Activated T-helper 2 cell treated with anti-CD3 and anti-CD28 coated beads, Interferon-gamma antibody, Interleukin-2, Interleukin-4, amounts not matched to agents 10 μg/mL and 5 μg/mL and 100 μg/mL, durations not matched to agents 14 hours and 24 hours and 36 hours (primary cell): ENCODE measurements around the gene DAB2IP. TPM values are rescaled to one million over a fixed set of nuclear protein-coding genes. Genes with fewer than 3 reads are reported as not detected.
"Not testable (repeated sequence)": the region's sequence is repeated elsewhere in the genome, so short reads cannot be mapped to it uniquely, and the experiment has no call there.

Experiments
- DNase-seq: peaks from one replicate; pipeline ENCODE4 v3.0.0; 2021; ENCODE audit warnings: low spot score
- H3K27ac Mint-ChIP-seq: one replicate; pipeline ENCODE4 v1.8.0; 2021; ENCODE audit warnings: mixed read lengths
- H3K27me3 Mint-ChIP-seq: one replicate; pipeline ENCODE4 v1.8.0; 2021; ENCODE audit warnings: low read depth, mixed read lengths
- H3K36me3 Mint-ChIP-seq: one replicate; pipeline ENCODE4 v1.8.0; 2021; ENCODE audit warnings: low read depth, mixed read lengths
- H3K4me1 Mint-ChIP-seq: one replicate; pipeline ENCODE4 v1.8.0; 2021; ENCODE audit warnings: low read depth, mixed read lengths
- H3K4me3 Mint-ChIP-seq: one replicate; pipeline ENCODE4 v1.8.0; 2021; ENCODE audit warnings: low read depth, mild to moderate bottlenecking, moderate library complexity, mixed read lengths
- H3K9me3 Mint-ChIP-seq: one replicate; pipeline ENCODE4 v1.8.0; 2021; ENCODE audit warnings: mixed read lengths
- intact Hi-C: fragments of 100-400 bp; cut with micrococcal nuclease; formaldehyde crosslinking; loops from one replicate; pipeline ENCODE4 v1.15.1; 2023
- total RNA-seq: library from RNA; stranded (reverse); gene quantifications from 2 replicates; pipeline ENCODE4 v1.2.3, GENCODE V29; 2022

The DAB2IP gene
- total RNA-seq, 1 donor from 2014 or later = not detected

DNA sequence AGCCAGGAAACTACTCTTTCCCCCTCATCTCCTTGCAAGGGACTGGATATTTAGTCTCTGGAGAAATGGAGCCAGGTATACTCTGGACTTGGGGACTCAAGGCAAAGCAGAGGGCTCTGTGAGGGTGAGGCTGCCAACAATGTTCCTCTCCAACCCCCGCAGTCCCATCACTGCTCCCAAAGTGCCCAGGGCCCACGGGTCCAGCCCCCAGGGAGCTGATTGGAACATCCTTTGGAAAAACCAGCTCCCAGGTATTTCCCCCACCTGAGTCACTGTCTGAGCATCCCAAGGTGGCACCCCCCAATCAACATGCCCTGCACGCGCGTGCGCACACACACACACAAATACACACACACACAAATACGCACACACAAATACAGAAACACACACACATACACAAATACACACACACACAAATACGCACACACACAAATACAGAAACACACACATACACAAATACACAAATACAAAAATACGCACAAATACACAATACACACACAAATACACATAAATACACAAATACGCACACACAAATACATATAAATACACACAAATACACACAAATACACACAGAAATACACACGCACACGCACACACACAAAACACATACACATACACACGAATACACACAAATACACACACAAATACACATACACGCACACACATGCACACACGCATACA lies 137.4 kb downstream of the DAB2IP start:
- H3K27me3 Mint-ChIP-seq = no peaks in the 10 kb centered on the region
- H3K27ac Mint-ChIP-seq = no peak overlapping the region
- H3K4me3 Mint-ChIP-seq = no peak overlapping the region
- no peaks in the 10 kb centered on the region for H3K9me3 Mint-ChIP-seq
- intact Hi-C loops = no loop called here
- no peak for DNase-seq
- H3K4me1 Mint-ChIP-seq = peaks cover 4% of the 10 kb centered on the region
- H3K36me3 Mint-ChIP-seq = no peaks in the 10 kb centered on the region

- Mint-ChIP-seq H3K36me3 (no peaks in the 10 kb centered on the region), H3K9me3 (no peaks in the 10 kb centered on the region), H3K4me3 (no peak overlapping the region), H3K4me1 (no peaks in the 10 kb centered on the region), H3K27me3 (no peaks in the 10 kb centered on the region), H3K27ac (no peak overlapping the region)
- intact Hi-C loops = no loop called here
- no peak for DNase-seq
These were observed 139.4 kb downstream of the DAB2IP start for GRCh38 chr9:121790841-121791240.

- H3K4me1 Mint-ChIP-seq, H3K9me3 Mint-ChIP-seq, H3K4me3 Mint-ChIP-seq, H3K27ac Mint-ChIP-seq, intact Hi-C loops, H3K36me3 Mint-ChIP-seq, DNase-seq, H3K27me3 Mint-ChIP-seq: not testable (repeated sequence)
These were observed 141.0 kb downstream of the DAB2IP start for GRCh38 chr9:121792476-121792875.

- H3K9me3 Mint-ChIP-seq, intact Hi-C loops, H3K4me1 Mint-ChIP-seq, H3K36me3 Mint-ChIP-seq, H3K27ac Mint-ChIP-seq, H3K27me3 Mint-ChIP-seq, H3K4me3 Mint-ChIP-seq, DNase-seq: not testable (repeated sequence)
These were observed 142.9 kb downstream of the DAB2IP start for GRCh38 chr9:121794334-121794733.

DNA sequence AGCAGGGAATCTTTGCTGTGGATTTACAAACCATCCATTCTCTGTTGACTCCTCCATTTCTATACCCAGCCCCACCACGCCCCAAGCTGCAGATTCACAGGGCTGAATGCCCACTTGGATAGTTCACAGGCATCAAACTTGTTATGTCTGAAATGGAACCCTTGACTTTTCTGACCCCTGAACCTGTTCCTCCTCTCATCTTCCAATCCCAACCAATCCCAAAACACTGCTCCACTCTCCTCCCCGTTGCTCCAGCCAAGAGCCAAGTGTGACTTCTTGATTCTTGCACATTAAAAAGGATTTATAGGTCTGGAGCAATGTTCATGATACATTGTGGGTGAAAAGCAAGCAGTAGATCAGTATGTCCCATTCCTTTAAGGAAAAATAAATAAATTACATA lies 145.6 kb downstream of the DAB2IP start:
- peaks cover 1% of the 10 kb centered on the region for H3K27me3 Mint-ChIP-seq
- H3K27ac Mint-ChIP-seq = no peak overlapping the region
- no peaks in the 10 kb centered on the region for H3K9me3 Mint-ChIP-seq
- no peaks in the 10 kb centered on the region for H3K4me1 Mint-ChIP-seq
- no peak for DNase-seq
- H3K4me3 Mint-ChIP-seq = no peak overlapping the region
- no peaks in the 10 kb centered on the region for H3K36me3 Mint-ChIP-seq
- intact Hi-C loops = no loop called here

GRCh38 chr9:121798941-121799340 lies 147.5 kb downstream of the DAB2IP start:
- peaks cover 4% of the 10 kb centered on the region for H3K27me3 Mint-ChIP-seq
- intact Hi-C loops = no loop called here
- no peak for DNase-seq
- no peak overlapping the region for H3K27ac Mint-ChIP-seq
- no peak overlapping the region for H3K4me3 Mint-ChIP-seq
- H3K9me3 Mint-ChIP-seq = no peaks in the 10 kb centered on the region
- H3K4me1 Mint-ChIP-seq = no peaks in the 10 kb centered on the region
- H3K36me3 Mint-ChIP-seq = no peaks in the 10 kb centered on the region

- DNase-seq = no peak
- H3K9me3 Mint-ChIP-seq = peaks cover 6% of the 10 kb centered on the region
- peaks cover 4% of the 10 kb centered on the region for H3K27me3 Mint-ChIP-seq
- H3K4me1 Mint-ChIP-seq = no peaks in the 10 kb centered on the region
- no peak overlapping the region for H3K27ac Mint-ChIP-seq
- intact Hi-C loops = no loop called here
- no peak overlapping the region for H3K4me3 Mint-ChIP-seq
- no peaks in the 10 kb centered on the region for H3K36me3 Mint-ChIP-seq
These were observed 148.9 kb downstream of the DAB2IP start for GRCh38 chr9:121800376-121800775.

- H3K9me3 Mint-ChIP-seq = peaks cover 6% of the 10 kb centered on the region
- no peak for DNase-seq
- H3K36me3 Mint-ChIP-seq = no peaks in the 10 kb centered on the region
- no peaks in the 10 kb centered on the region for H3K4me1 Mint-ChIP-seq
- intact Hi-C loops = no loop called here
- H3K27ac Mint-ChIP-seq = no peak overlapping the region
- H3K27me3 Mint-ChIP-seq = peaks cover 4% of the 10 kb centered on the region
- H3K4me3 Mint-ChIP-seq = no peak overlapping the region
These were observed 150.1 kb downstream of the DAB2IP start for GRCh38 chr9:121801579-121801978.

GRCh38 chr9:121802753-121803152 lies 151.3 kb downstream of the DAB2IP start:
- no peak for DNase-seq
- H3K27ac Mint-ChIP-seq = no peak overlapping the region
- H3K9me3 Mint-ChIP-seq = peaks cover 6% of the 10 kb centered on the region
- peaks cover 4% of the 10 kb centered on the region for H3K27me3 Mint-ChIP-seq
- H3K4me3 Mint-ChIP-seq = no peak overlapping the region
- H3K36me3 Mint-ChIP-seq = no peaks in the 10 kb centered on the region
- no peaks in the 10 kb centered on the region for H3K4me1 Mint-ChIP-seq
- intact Hi-C loops = no loop called here

DNA sequence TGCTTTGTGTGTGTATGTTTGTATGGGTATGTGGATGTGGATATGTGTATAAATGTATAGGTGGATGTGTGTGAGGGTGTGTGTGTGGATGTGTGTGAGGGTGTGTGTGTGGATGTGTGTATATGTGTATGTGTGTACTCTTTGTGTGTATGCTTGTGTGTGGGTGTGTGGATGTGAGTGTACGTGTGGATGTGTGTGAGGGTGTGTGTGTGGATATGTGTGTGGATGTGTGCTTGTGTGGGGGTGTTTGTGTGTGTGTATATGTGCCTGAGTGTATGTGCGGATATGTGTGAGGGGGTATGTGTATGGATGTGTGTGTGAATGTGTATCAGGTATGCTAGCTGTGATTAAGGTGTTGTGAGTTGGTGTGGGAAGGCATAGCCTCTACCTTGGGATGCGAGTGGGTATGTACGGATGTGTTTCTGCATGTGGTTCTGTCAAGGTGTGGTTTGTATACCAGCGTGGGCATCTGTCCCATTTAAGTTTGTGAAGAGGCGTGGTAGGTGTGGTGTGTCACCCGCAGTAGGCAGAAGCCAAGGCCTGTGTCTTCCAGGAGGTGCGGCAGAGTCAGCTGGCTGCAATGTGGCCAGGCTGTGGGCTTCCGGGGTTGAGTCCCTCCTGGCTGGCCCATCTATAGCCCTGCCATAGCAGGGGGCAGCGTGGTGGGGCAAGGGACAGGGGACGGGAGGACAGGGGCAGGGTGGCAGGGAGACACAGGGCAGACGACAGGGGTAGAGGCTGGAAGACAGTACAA lies 155.8 kb downstream of the DAB2IP start:
- Mint-ChIP-seq H3K9me3 (peaks cover 6% of the 10 kb centered on the region), H3K27ac (no peak overlapping the region), H3K4me1 (no peaks in the 10 kb centered on the region), H3K36me3 (no peaks in the 10 kb centered on the region), H3K27me3 (peaks cover 3% of the 10 kb centered on the region), H3K4me3 (no peak overlapping the region)
- intact Hi-C loops = no loop called here
- DNase-seq = no peak

DNA sequence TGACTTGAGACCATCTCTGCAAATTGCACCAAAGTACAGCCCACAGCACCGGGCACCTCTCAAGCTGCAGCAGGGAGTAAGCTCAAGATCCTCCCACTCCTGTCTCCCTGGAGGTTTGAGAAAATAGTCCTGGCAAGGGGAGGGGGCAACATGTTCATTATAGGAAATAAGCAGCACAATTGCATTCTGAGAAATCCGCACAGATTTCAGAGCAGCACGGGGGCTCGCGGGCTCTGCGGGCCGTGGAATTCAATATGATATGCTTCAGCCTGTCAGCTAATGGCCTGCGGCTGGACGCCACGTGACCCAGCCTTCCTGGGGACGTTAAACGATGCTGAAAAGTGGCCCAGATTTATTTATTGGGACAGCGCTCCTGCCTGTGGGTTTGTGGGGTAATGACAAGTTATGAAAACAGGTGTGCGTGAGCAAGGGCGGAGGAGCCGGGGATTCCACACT lies 156.4 kb downstream of the DAB2IP start:
- no peaks in the 10 kb centered on the region for H3K4me1 Mint-ChIP-seq
- intact Hi-C loops = no loop called here
- H3K9me3 Mint-ChIP-seq = peaks cover 6% of the 10 kb centered on the region
- no peak for DNase-seq
- no peak overlapping the region for H3K4me3 Mint-ChIP-seq
- H3K27ac Mint-ChIP-seq = no peak overlapping the region
- H3K36me3 Mint-ChIP-seq = no peaks in the 10 kb centered on the region
- H3K27me3 Mint-ChIP-seq = no peaks in the 10 kb centered on the region

- intact Hi-C loops = no loop called here
- no peak for DNase-seq
- no peak overlapping the region for H3K27ac Mint-ChIP-seq
- no peak overlapping the region for H3K4me3 Mint-ChIP-seq
- H3K27me3 Mint-ChIP-seq = no peaks in the 10 kb centered on the region
- peaks cover 6% of the 10 kb centered on the region for H3K9me3 Mint-ChIP-seq
- H3K4me1 Mint-ChIP-seq = no peaks in the 10 kb centered on the region
- H3K36me3 Mint-ChIP-seq = no peaks in the 10 kb centered on the region
These were observed 157.3 kb downstream of the DAB2IP start for GRCh38 chr9:121808781-121809180.

- Mint-ChIP-seq H3K4me3 (no peak overlapping the region), H3K4me1 (no peaks in the 10 kb centered on the region), H3K36me3 (no peaks in the 10 kb centered on the region), H3K9me3 (peaks cover 6% of the 10 kb centered on the region), H3K27ac (no peak overlapping the region), H3K27me3 (no peaks in the 10 kb centered on the region)
- intact Hi-C loops = no loop called here
- no peak for DNase-seq
These were observed 158.1 kb downstream of the DAB2IP start for GRCh38 chr9:121809356-121810050.
